SK-N-SH (cell line): ENCODE measurements around the gene RFX4. TPM values are rescaled to one million over a fixed set of nuclear protein-coding genes. Genes with fewer than 3 reads are reported as not detected.
A peak's percentile ranks its signal among the peaks of the same experiment; 100 is the strongest.

Experiments used
- CTCF ChIA-PET: fragments of 300-600, 350-600 bp; formaldehyde crosslinking; extraction: SDS; loops from one replicate; lab custom pipeline; 2021; lab: Yijun Ruan, JAX
- POLR2A ChIA-PET: fragments of 350-600 bp; sonication (Branson Sonifier 250); formaldehyde crosslinking; extraction: SDS; loops from one replicate; lab custom pipeline; 2020; ENCODE audit warnings: antibody characterized with exemption, inconsistent platforms; lab: Yijun Ruan, JAX
- DNase-seq: peaks from one replicate; pipeline ENCODE4 v3.0.0; 2012
- H2AFZ ChIP-seq: fragments of 200-600 bp; sonication (generic); 2 replicates; pipeline ENCODE4 v1.8.1; 2016; ENCODE audit warnings: antibody characterized with exemption, mild to moderate bottlenecking, low read depth
- H3F3A ChIP-seq: fragments of 200-600 bp; sonication (generic); replicated peaks from 2 replicates; pipeline ENCODE3; 2016; ENCODE audit warnings: antibody characterized with exemption, mild to moderate bottlenecking; ENCODE audit not compliant: insufficient read depth
- H3K27ac ChIP-seq, 2 experiments: fragments of 200-500 bp in 1 of 2; fragments of 200-600 bp in 1 of 2; sonication (Bioruptor generic) in 1 of 2; sonication (generic), shearing (Covaris generic) in 1 of 2; 2 replicates each; pipeline versions ENCODE4 v1.5.1 to v1.6.1; 2014 to 2016; ENCODE audit warnings: low read depth in 2 of 2, inconsistent platforms in 1 of 2, low read length in 1 of 2, mild to moderate bottlenecking in 1 of 2, mixed read lengths in 1 of 2
- H3K27me3 ChIP-seq: fragments of 200-600 bp; sonication (generic), shearing (Covaris generic); 2 replicates; pipeline ENCODE4 v1.6.1; 2016; ENCODE audit warnings: mixed run types; ENCODE audit not compliant: insufficient read depth
- H3K36me3 ChIP-seq, 2 experiments: fragments of 200-500 bp in 1 of 2; fragments of 200-600 bp in 1 of 2; sonication (Bioruptor generic) in 1 of 2; sonication (generic) in 1 of 2; replicated peaks in 1 of 2; 2 replicates each; pipeline versions ENCODE3 to v1.5.1; 2014 to 2016; ENCODE audit warnings: low read length in 1 of 2, mild to moderate bottlenecking in 1 of 2; ENCODE audit not compliant: insufficient read depth in 2 of 2, control insufficient read depth in 1 of 2
- H3K4me1 ChIP-seq, 2 experiments: fragments of 200-500 bp in 1 of 2; fragments of 200-600 bp in 1 of 2; sonication (Bioruptor generic) in 1 of 2; sonication (generic), shearing (Covaris generic) in 1 of 2; 2 replicates each; pipeline versions ENCODE4 v1.5.1 to v1.6.1; 2014 to 2016; ENCODE audit warnings: low read depth in 1 of 2, low read length in 1 of 2, mixed run types in 1 of 2; ENCODE audit not compliant: insufficient read depth in 2 of 2, control insufficient read depth in 1 of 2
- H3K4me2 ChIP-seq: fragments of 200-600 bp; sonication (generic), shearing (Covaris generic); 2 replicates; pipeline ENCODE4 v1.6.1; 2017; ENCODE audit warnings: mixed run types
- H3K4me3 ChIP-seq, 2 experiments: fragments of 200-500 bp in 1 of 2; fragments of 200-600 bp in 1 of 2; sonication (Bioruptor generic) in 1 of 2; sonication (generic), shearing (Covaris generic) in 1 of 2; 2 replicates each; pipeline versions ENCODE4 v1.5.1 to v1.8.1; 2014 to 2016; ENCODE audit warnings: low read depth in 2 of 2, inconsistent platforms in 1 of 2, low read length in 1 of 2, mild to moderate bottlenecking in 1 of 2, mixed read lengths in 1 of 2, moderate library complexity in 1 of 2
- H3K79me2 ChIP-seq: fragments of 200-600 bp; sonication (generic); 2 replicates; pipeline ENCODE4 v1.8.1; 2017; ENCODE audit warnings: mild to moderate bottlenecking; ENCODE audit not compliant: insufficient read depth
- H3K9ac ChIP-seq: fragments of 200-600 bp; sonication (generic); 2 replicates; pipeline ENCODE4 v1.6.1; 2017; ENCODE audit warnings: mixed run types
- H3K9me2 ChIP-seq: fragments of 200-600 bp; sonication (generic); 2 replicates; pipeline ENCODE4 v1.6.1; 2017; ENCODE audit warnings: mixed run types
- H3K9me3 ChIP-seq: fragments of 200-600 bp; sonication (generic); 2 replicates; pipeline ENCODE4 v1.6.1; 2017; ENCODE audit warnings: mixed run types, mild to moderate bottlenecking, moderate library complexity
- H4K20me1 ChIP-seq: fragments of 200-600 bp; sonication (generic); 2 replicates; pipeline ENCODE4 v1.6.1; 2017; ENCODE audit warnings: mild to moderate bottlenecking, mixed run types; ENCODE audit not compliant: insufficient read depth
- CHD2 ChIP-seq: fragments of 150-350 bp; IDR thresholded peaks from 2 replicates; pipeline ENCODE4 v1.6.1; 2018; ENCODE audit warnings: low read length; ENCODE audit not compliant: partially characterized antibody
- EZH2phosphoT487 ChIP-seq: fragments of 200-600 bp; sonication (generic); IDR thresholded peaks from 2 replicates; pipeline ENCODE4 v1.6.1; 2017; ENCODE audit warnings: low read depth, mixed run types, mild to moderate bottlenecking, antibody characterized with exemption, moderate library complexity, borderline replicate concordance
- IRF3 ChIP-seq: fragments of 150-350 bp; IDR thresholded peaks from 2 replicates; pipeline ENCODE4 v1.6.1; 2016; ENCODE audit warnings: mild to moderate bottlenecking, low read depth, low read length
- NRF1 ChIP-seq: IDR thresholded peaks from 2 replicates; pipeline ENCODE4 v1.6.1; 2012; ENCODE audit warnings: low read depth, mild to moderate bottlenecking, low read length
- PBX3 ChIP-seq: IDR thresholded peaks from 2 replicates; pipeline ENCODE4; 2012
- POLR2AphosphoS5 ChIP-seq: IDR thresholded peaks from 2 replicates; pipeline ENCODE4 v1.6.1; 2012; ENCODE audit warnings: low read depth, low read length
- RAD21 ChIP-seq: IDR thresholded peaks from 2 replicates; pipeline ENCODE4 v1.6.1; 2012; ENCODE audit warnings: mild to moderate bottlenecking, low read length
- REST ChIP-seq: IDR thresholded peaks from 2 replicates; pipeline ENCODE4 v1.6.1; 2012; ENCODE audit warnings: mild to moderate bottlenecking, low read depth, low read length, moderate library complexity
- TCF12 ChIP-seq: IDR thresholded peaks from 2 replicates; pipeline ENCODE4 v1.4.0; 2012
- WGBS: methylation state at CpG from one replicate; pipeline ENCODE4 v1.1.6; 2017; ENCODE audit warnings: low lambda C conversion rate; 5-methylcytosine and 5-hydroxymethylcytosine counted together
- polyA plus RNA-seq, 3 experiments: library from polyadenylated mRNA; depleted of rRNA; stranded (reverse); fragments of >200 nt; gene quantifications; 2 replicates each; pipeline ENCODE4 v1.2.3, GENCODE V29; 2012

RFX4 gene
- polyA plus RNA-seq, 1 of the 3 experiments (the other 2 are of a cell fraction), result not detected

GRCh38 chr12:106632797-106633450, 50.1 kb downstream of the RFX4 start:
- POLR2A ChIA-PET, result no interaction called here

More at GRCh38 chr12:106632797-106633450, 50.1 kb downstream of the RFX4 start:
- H3K9me3 ChIP-seq, result no peaks in the 10 kb centered on the region
- peaks cover 2 to 6% of the 10 kb centered on the region in 2 experiments; a peak in 2 of 4 replicates for H3K4me1 ChIP-seq
- H3K9me2 ChIP-seq, result no peaks in the 10 kb centered on the region
- H3K79me2 ChIP-seq, result no peaks in the 10 kb centered on the region
- H3K9ac ChIP-seq, result no peak overlapping the region
- no peaks in the 10 kb centered on the region for H3K36me3 ChIP-seq
- TF ChIP-seq CHD2 (no peak), RAD21 (no peak), REST (no peak), POLR2AphosphoS5 (no peak), EZH2phosphoT487 (no peak), TCF12 (peak; percentile 41; the same call in 1 of the 2 replicates), NRF1 (no peak), PBX3 (peak; percentile 40; the same call in 1 of the 2 replicates), IRF3 (no peak)
- no peak overlapping the region; a peak in 1 of 4 replicates for H3K27ac ChIP-seq
- no peak overlapping the region for H2AFZ ChIP-seq
- no peak overlapping the region for H3K4me3 ChIP-seq
- no peaks in the 10 kb centered on the region for H3K27me3 ChIP-seq
- CTCF ChIA-PET, result no interaction called here
- 42% methylated on average over 7 of the region's 7 CpGs for WGBS
- peaks cover 4% of the 10 kb centered on the region for H3F3A ChIP-seq
- H3K4me2 ChIP-seq, result no peak overlapping the region
- no peak for DNase-seq
- H4K20me1 ChIP-seq, result no peaks in the 10 kb centered on the region
